Left lung (tissue), 10 donors: ENCODE results near the gene PRMT6. TPM values are rescaled to one million over a fixed set of nuclear protein-coding genes. Genes with fewer than 3 reads are reported as not detected.
"Not testable (repeated sequence)": the region's sequence is repeated elsewhere in the genome, so short reads cannot be mapped to it uniquely, and the experiment has no call there.

Experiments
- ATAC-seq: fragments of 200-7000 bp; cut with Tn5 transposase; one replicate; pipeline ENCODE4 v1.9.1; 2020; ENCODE audit warnings: moderate library complexity
- DNase-seq, 4 donors: peaks; one replicate each; pipeline ENCODE4 v3.0.0-alpha.2; 2013 to 2020
- H3K27ac ChIP-seq, 2 donors: fragments of 200-600 bp; sonication (generic) in 1 of 2; one replicate each; pipeline versions ENCODE4 v1.5.0 to v1.8.0; 2020 to 2021
- H3K27me3 ChIP-seq, 2 donors: fragments of 200-600 bp; sonication (generic) in 1 of 2; one replicate each; pipeline versions ENCODE4 v1.5.0 to v1.8.0; 2020 to 2021
- H3K36me3 ChIP-seq, 2 donors: fragments of 200-600 bp; sonication (generic) in 1 of 2; one replicate each; pipeline versions ENCODE4 v1.5.0 to v1.8.0; 2020 to 2021
- H3K4me1 ChIP-seq, 2 donors: fragments of 200-600 bp; one replicate each; pipeline ENCODE4 v1.8.0; 2021
- H3K4me3 ChIP-seq, 2 donors: fragments of 200-600 bp; sonication (generic) in 1 of 2; one replicate each; pipeline versions ENCODE4 v1.5.0 to v1.8.0; 2020 to 2021; ENCODE audit warnings: mild to moderate bottlenecking in 1 of 2
- H3K9me3 ChIP-seq, 2 donors: fragments of 200-600 bp; sonication (generic) in 1 of 2; one replicate each; pipeline versions ENCODE4 v1.5.0 to v1.8.0; 2020 to 2021
- intact Hi-C, 2 donors: fragments of 100-400 bp; cut with DNase I; formaldehyde crosslinking; loops; one replicate each; pipeline versions ENCODE4 v1.11.2 to v1.14.2; 2022
- polyA plus RNA-seq, 6 donors: library from polyadenylated mRNA; unstranded; fragments of 120-200 nt; gene quantifications; one replicate each; pipeline ENCODE4 v1.2.1, GENCODE V29; 2013; ENCODE audit not compliant: insufficient read length in 6 of 6
- total RNA-seq, 2 donors: library from RNA; stranded (reverse); fragmentation: NEBNext Ultra II Directional; extraction: Animal tissue kit (Norgen Biotek cat#: 25700); gene quantifications; one replicate each; pipeline ENCODE4 v1.2.1, GENCODE V29; 2021
- TF ChIP-seq, protein P1 (sequence below), 2 donors: fragments of 200-600 bp; sonication (generic) in 1 of 2; IDR thresholded peaks; one replicate each; pipeline versions ENCODE4 v1.5.0 to v1.8.0; 2021; ENCODE audit warnings: antibody characterized with exemption in 2 of 2
- donor health status: DM: no; HTN: yes; CAD: no.
- donor health status: DM: no; HTN: no; CAD: no.

PRMT6 gene
- total and polyA plus RNA-seq, 8 donors, result 11.1 to 28.6 (median 24.6) TPM

DNA sequence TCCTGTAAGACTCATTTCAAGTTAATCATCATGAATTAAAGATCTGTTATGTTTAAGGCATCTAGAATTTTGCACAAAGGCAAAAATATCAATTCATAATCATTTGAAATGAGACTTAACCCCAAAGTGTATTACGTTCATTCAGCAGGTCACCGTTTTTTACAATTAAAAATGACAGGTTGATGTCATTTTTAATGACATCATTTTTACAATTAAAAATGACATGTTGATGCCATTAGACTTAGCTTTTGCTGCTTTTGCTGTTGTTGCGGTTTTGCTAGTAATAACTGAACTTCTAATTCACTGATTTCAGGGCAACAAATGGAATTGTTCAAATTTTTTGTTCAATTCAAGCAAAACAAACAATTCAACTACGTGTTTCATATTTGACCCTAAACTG lies 17.0 kb downstream of the PRMT6 start:
- intact Hi-C loops, result no loop called here
- DNase-seq (no peak), ATAC-seq (no peak)
- H3K27ac ChIP-seq, result no peak overlapping the region
- no peaks in the 10 kb centered on the region for H3K27me3 ChIP-seq
- no peaks in the 10 kb centered on the region for H3K36me3 ChIP-seq
- TF ChIP-seq, protein P1, sequence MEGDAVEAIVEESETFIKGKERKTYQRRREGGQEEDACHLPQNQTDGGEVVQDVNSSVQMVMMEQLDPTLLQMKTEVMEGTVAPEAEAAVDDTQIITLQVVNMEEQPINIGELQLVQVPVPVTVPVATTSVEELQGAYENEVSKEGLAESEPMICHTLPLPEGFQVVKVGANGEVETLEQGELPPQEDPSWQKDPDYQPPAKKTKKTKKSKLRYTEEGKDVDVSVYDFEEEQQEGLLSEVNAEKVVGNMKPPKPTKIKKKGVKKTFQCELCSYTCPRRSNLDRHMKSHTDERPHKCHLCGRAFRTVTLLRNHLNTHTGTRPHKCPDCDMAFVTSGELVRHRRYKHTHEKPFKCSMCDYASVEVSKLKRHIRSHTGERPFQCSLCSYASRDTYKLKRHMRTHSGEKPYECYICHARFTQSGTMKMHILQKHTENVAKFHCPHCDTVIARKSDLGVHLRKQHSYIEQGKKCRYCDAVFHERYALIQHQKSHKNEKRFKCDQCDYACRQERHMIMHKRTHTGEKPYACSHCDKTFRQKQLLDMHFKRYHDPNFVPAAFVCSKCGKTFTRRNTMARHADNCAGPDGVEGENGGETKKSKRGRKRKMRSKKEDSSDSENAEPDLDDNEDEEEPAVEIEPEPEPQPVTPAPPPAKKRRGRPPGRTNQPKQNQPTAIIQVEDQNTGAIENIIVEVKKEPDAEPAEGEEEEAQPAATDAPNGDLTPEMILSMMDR (IDR thresholded peaks at IDR 0.05), result no peak
- H3K4me3 ChIP-seq, result no peak overlapping the region
- no peaks in the 10 kb centered on the region for H3K9me3 ChIP-seq
- no peaks in the 10 kb centered on the region for H3K4me1 ChIP-seq

GRCh38 chr1:107076841-107077240 lies 20.4 kb downstream of the PRMT6 start:
- no peak for DNase-seq
- H3K9me3 ChIP-seq, result no peaks in the 10 kb centered on the region
- H3K4me3 ChIP-seq, result no peak overlapping the region
- TF ChIP-seq, protein P1 (IDR thresholded peaks at IDR 0.05), result no peak
- intact Hi-C loops, result no loop called here
- H3K4me1 ChIP-seq, result no peaks in the 10 kb centered on the region
- H3K36me3 ChIP-seq, result no peaks in the 10 kb centered on the region
- H3K27ac ChIP-seq, result no peak overlapping the region
- H3K27me3 ChIP-seq, result no peaks in the 10 kb centered on the region
- no peak for ATAC-seq

DNA sequence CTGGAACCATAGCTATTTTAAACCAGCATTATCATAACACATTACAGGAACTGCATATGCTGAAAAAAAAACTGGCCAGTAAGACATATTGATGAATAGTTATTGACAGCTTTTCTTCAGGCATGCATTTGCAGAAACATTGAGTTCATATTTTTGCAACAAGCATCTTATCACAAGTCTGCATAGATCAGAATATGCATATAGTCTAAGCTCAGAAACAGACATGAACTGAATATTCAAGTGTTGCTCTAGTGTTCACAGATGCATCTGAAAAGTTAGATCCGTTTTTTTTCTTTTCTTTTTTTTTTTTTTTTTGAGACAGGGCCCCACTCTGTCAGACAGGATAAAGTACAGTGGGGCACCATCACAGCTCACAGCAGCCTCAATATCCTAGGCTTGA lies 22.8 kb downstream of the PRMT6 start:
- H3K4me3 ChIP-seq, result no peak overlapping the region
- no peaks in the 10 kb centered on the region for H3K36me3 ChIP-seq
- H3K27ac ChIP-seq, result no peak overlapping the region
- TF ChIP-seq, protein P1 (IDR thresholded peaks at IDR 0.05), result no peak
- no peaks in the 10 kb centered on the region for H3K4me1 ChIP-seq
- intact Hi-C loops, result no loop called here
- DNase-seq (no peak), ATAC-seq (no peak)
- no peaks in the 10 kb centered on the region for H3K27me3 ChIP-seq
- H3K9me3 ChIP-seq, result peaks cover 0 to 4% of the 10 kb centered on the region in 2 donors

GRCh38 chr1:107081102-107081501 lies 24.6 kb downstream of the PRMT6 start:
- intact Hi-C loops, result no loop called here
- no peaks in the 10 kb centered on the region for H3K4me1 ChIP-seq

GRCh38 chr1:107091418-107091817 lies 34.9 kb downstream of the PRMT6 start:
- intact Hi-C loops, result no loop called here
- H3K36me3 ChIP-seq, result no peaks in the 10 kb centered on the region
- H3K4me1 ChIP-seq, result no peaks in the 10 kb centered on the region
- no peaks in the 10 kb centered on the region for H3K27me3 ChIP-seq
- no peak for DNase-seq
- H3K9me3 ChIP-seq, result no peaks in the 10 kb centered on the region
- no peak for ATAC-seq
- no peak overlapping the region for H3K27ac ChIP-seq
- no peak overlapping the region for H3K4me3 ChIP-seq
- TF ChIP-seq, protein P1 (IDR thresholded peaks at IDR 0.05), result no peak

More at GRCh38 chr1:107081102-107081501, 24.6 kb downstream of the PRMT6 start:
- DNase-seq (no peak), ATAC-seq (no peak)
- Histone ChIP-seq H3K9me3 (peaks cover 0 to 19% of the 10 kb centered on the region in 2 donors), H3K4me3 (no peak overlapping the region), H3K27ac (no peak overlapping the region), H3K36me3 (no peaks in the 10 kb centered on the region), H3K27me3 (no peaks in the 10 kb centered on the region)
- TF ChIP-seq, protein P1 (IDR thresholded peaks at IDR 0.05), result no peak

DNA sequence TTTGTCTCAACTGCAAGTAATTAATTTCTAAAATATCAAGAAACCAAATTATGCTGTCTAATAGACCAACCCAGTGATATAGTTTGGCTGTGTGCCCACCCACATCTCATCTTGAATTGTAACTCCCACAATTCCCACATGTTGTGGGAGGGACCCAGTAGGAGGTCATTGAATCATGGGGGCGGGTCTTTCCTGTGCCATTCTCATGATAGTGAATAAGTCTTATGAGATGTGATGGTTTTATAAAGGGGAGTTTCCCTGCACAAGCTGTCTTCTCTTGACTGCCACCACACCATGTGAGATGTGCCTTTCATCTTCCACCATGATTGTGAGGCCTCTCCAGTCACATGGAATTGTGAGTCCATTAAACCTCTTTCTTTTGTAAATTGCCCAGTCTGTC lies 36.9 kb downstream of the PRMT6 start:
- H3K9me3 ChIP-seq, H3K36me3 ChIP-seq, H3K27me3 ChIP-seq, DNase-seq, ATAC-seq, H3K27ac ChIP-seq, H3K4me3 ChIP-seq, intact Hi-C loops, H3K4me1 ChIP-seq: not testable (repeated sequence)
